Endodermal cell (in vitro differentiated cells): ENCODE data around the gene VSTM2A. TPM values are rescaled to one million over a fixed set of nuclear protein-coding genes. Genes with fewer than 3 reads are reported as not detected.

Source experiments
- DNase-seq: peaks from one replicate; pipeline ENCODE4 v3.0.0-alpha.2; 2017
- H3K27ac ChIP-seq: 2 replicates; pipeline ENCODE4 v1.5.1; 2013; ENCODE audit warnings: mild to moderate bottlenecking, low read depth, low read length, moderate library complexity
- H3K27me3 ChIP-seq: 2 replicates; pipeline ENCODE4 v1.6.1; 2013; ENCODE audit warnings: mild to moderate bottlenecking, low read length, moderate library complexity; ENCODE audit not compliant: insufficient read depth, control insufficient read depth, poor library complexity, severe bottlenecking
- H3K36me3 ChIP-seq: 2 replicates; pipeline ENCODE4 v1.7.0; 2013; ENCODE audit warnings: mild to moderate bottlenecking, low read length, moderate library complexity; ENCODE audit not compliant: control insufficient read depth, insufficient read depth
- H3K4me1 ChIP-seq: one replicate; pipeline ENCODE4 v1.7.0; 2013; ENCODE audit warnings: low read length; ENCODE audit not compliant: control insufficient read depth, insufficient read depth
- H3K4me3 ChIP-seq: 2 replicates; pipeline ENCODE4 v1.5.1; 2013; ENCODE audit warnings: mild to moderate bottlenecking, low read length, moderate library complexity
- H3K9ac ChIP-seq: 2 replicates; pipeline ENCODE4 v1.6.1; 2013; ENCODE audit warnings: mild to moderate bottlenecking, low read length, moderate library complexity; ENCODE audit not compliant: poor library complexity, severe bottlenecking; ENCODE audit errors: extremely low read depth
- H3K9me3 ChIP-seq: 2 replicates; pipeline ENCODE4 v1.6.1; 2013; ENCODE audit warnings: mild to moderate bottlenecking, low read length, moderate library complexity; ENCODE audit not compliant: control insufficient read depth
- H3K27ac Mint-ChIP-seq: 2 replicates; pipeline ENCODE4 v1.8.0; 2020; ENCODE audit warnings: mixed read lengths
- H3K27me3 Mint-ChIP-seq: 2 replicates; pipeline ENCODE4 v1.8.0; 2021; ENCODE audit warnings: mild to moderate bottlenecking, mixed read lengths; ENCODE audit not compliant: insufficient read depth
- H3K36me3 Mint-ChIP-seq: 2 replicates; pipeline ENCODE4 v1.8.0; 2020; ENCODE audit warnings: low read depth, mixed read lengths
- H3K4me1 Mint-ChIP-seq: 2 replicates; pipeline ENCODE4 v1.8.0; 2020; ENCODE audit warnings: mixed read lengths
- H3K4me3 Mint-ChIP-seq: 2 replicates; pipeline ENCODE4 v1.8.0; 2020; ENCODE audit warnings: mild to moderate bottlenecking, moderate library complexity, mixed read lengths
- H3K9me3 Mint-ChIP-seq: 2 replicates; pipeline ENCODE4 v1.8.0; 2020; ENCODE audit warnings: mild to moderate bottlenecking, mixed read lengths
- WGBS, 2 experiments: methylation state at CpG; one replicate each; pipeline versions ENCODE4 v1.1.5 to v1.1.7; 2013; ENCODE audit warnings: missing lambda C conversion rate in 2 of 2, mixed read lengths in 1 of 2; ENCODE audit not compliant: insufficient coverage in 1 of 2, insufficient read length in 1 of 2; 5-methylcytosine and 5-hydroxymethylcytosine counted together
- total RNA-seq, 2 donors: library from RNA; stranded (reverse); fragmentation: NEBNext Ultra II Directional in 1 of 2; extraction: Animal tissue kit (Norgen Biotek cat#: 25700) in 1 of 2; gene quantifications; 2 replicates in 1 of 2; 3 replicates in 1 of 2; pipeline ENCODE4 v1.2.1, GENCODE V29; 2021
- TF ChIP-seq, protein P1 (sequence below): fragments of 200-600 bp; sonication (generic); conservative IDR thresholded peaks from 2 replicates; pipeline ENCODE4 v1.5.0; 2021; ENCODE audit warnings: antibody characterized with exemption, mild to moderate bottlenecking

Gene VSTM2A
- total RNA-seq, 2 donors from 2014 or later = 0.24 TPM; not detected in 1

- H3K9ac ChIP-seq = no peak overlapping the region
- TF ChIP-seq, protein P1, sequence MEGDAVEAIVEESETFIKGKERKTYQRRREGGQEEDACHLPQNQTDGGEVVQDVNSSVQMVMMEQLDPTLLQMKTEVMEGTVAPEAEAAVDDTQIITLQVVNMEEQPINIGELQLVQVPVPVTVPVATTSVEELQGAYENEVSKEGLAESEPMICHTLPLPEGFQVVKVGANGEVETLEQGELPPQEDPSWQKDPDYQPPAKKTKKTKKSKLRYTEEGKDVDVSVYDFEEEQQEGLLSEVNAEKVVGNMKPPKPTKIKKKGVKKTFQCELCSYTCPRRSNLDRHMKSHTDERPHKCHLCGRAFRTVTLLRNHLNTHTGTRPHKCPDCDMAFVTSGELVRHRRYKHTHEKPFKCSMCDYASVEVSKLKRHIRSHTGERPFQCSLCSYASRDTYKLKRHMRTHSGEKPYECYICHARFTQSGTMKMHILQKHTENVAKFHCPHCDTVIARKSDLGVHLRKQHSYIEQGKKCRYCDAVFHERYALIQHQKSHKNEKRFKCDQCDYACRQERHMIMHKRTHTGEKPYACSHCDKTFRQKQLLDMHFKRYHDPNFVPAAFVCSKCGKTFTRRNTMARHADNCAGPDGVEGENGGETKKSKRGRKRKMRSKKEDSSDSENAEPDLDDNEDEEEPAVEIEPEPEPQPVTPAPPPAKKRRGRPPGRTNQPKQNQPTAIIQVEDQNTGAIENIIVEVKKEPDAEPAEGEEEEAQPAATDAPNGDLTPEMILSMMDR = no peak
- WGBS, 2 experiments = 82% methylated on average over 3 of the region's 3 CpGs; no CpG with 5 or more reads in 1 of the 2 experiments
- peaks cover 43% of the 10 kb centered on the region for H3K27me3 Mint-ChIP-seq
- DNase-seq = no peak
- no peaks in the 10 kb centered on the region for H3K4me1 ChIP-seq
- no peaks in the 10 kb centered on the region for H3K9me3 Mint-ChIP-seq
- H3K4me3 Mint-ChIP-seq = no peak overlapping the region
- H3K27ac Mint-ChIP-seq = no peak overlapping the region
- H3K4me3 ChIP-seq = no peak overlapping the region
- no peaks in the 10 kb centered on the region for H3K36me3 ChIP-seq
- H3K27ac ChIP-seq = no peak overlapping the region
- H3K36me3 Mint-ChIP-seq = no peaks in the 10 kb centered on the region
- peaks cover 4% of the 10 kb centered on the region for H3K4me1 Mint-ChIP-seq
- peaks cover 44% of the 10 kb centered on the region for H3K27me3 ChIP-seq
- no peaks in the 10 kb centered on the region for H3K9me3 ChIP-seq
Measured at GRCh38 chr7:54538122-54538521, 4.1 kb upstream of the VSTM2A start.

- WGBS, 2 experiments = 12 to 14% methylated on average over 4 to 7 of the region's 7 CpGs
- H3K4me1 ChIP-seq = peaks cover 8% of the 10 kb centered on the region
- peaks cover 89% of the 10 kb centered on the region for H3K27me3 ChIP-seq
- peaks cover 87% of the 10 kb centered on the region for H3K27me3 Mint-ChIP-seq
- H3K27ac ChIP-seq = no peak overlapping the region
- no peaks in the 10 kb centered on the region for H3K9me3 ChIP-seq
- H3K36me3 ChIP-seq = no peaks in the 10 kb centered on the region
- no peak overlapping the region for H3K9ac ChIP-seq
- no peaks in the 10 kb centered on the region for H3K36me3 Mint-ChIP-seq
- peak overlapping the region; percentile 50 for H3K4me3 Mint-ChIP-seq
- TF ChIP-seq, protein P1 = no peak
- H3K27ac Mint-ChIP-seq = no peak overlapping the region
- H3K4me3 ChIP-seq = no peak overlapping the region
- no peaks in the 10 kb centered on the region for H3K9me3 Mint-ChIP-seq
- DNase-seq = peak; percentile 77
- peaks cover 12% of the 10 kb centered on the region for H3K4me1 Mint-ChIP-seq
Measured at GRCh38 chr7:54543051-54543488, 895 bp downstream of the VSTM2A start.

DNA sequence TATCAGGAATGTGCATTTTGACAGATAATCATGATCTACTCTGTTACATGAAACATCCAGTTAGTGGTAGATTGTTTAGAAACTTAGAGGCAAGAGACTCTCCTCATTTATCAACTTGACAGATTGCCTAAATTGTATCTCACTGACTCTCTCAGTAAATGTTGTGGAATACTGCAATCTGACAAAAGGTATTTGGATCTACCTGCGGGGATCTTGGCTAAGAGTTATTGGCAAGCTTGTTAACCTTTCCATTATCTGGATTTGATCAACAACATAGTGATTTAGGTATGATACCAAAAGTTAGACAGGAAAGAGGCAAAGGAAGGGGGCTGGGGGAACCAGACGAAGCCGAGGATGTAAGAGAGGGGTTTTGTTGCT lies 2.0 kb downstream of the VSTM2A start:
- Histone ChIP-seq H3K4me3 (peak overlapping the region; percentile 75), H3K9me3 (no peaks in the 10 kb centered on the region), H3K36me3 (no peaks in the 10 kb centered on the region), H3K9ac (no peak overlapping the region), H3K27ac (no peak overlapping the region), H3K4me1 (peaks cover 8% of the 10 kb centered on the region), H3K27me3 (peaks cover 89% of the 10 kb centered on the region)
- Mint-ChIP-seq H3K4me3 (peak overlapping the region; percentile 56), H3K4me1 (peaks cover 12% of the 10 kb centered on the region), H3K36me3 (no peaks in the 10 kb centered on the region), H3K27ac (no peak overlapping the region), H3K9me3 (no peaks in the 10 kb centered on the region), H3K27me3 (peaks cover 85% of the 10 kb centered on the region)
- DNase-seq = no peak
- TF ChIP-seq, protein P1 = no peak
- 10 to 17% methylated on average over 2 to 3 of the region's 3 CpGs for WGBS, 2 experiments
